GM12892 (cell line): ENCODE measurements around the gene ABCC9.

Experiments used
- POLR2A ChIP-seq: IDR thresholded peaks from 2 replicates; pipeline ENCODE4 v1.6.1; 2011; ENCODE audit warnings: low read depth, low read length, control low read depth
- POLR2AphosphoS5 ChIP-seq: IDR thresholded peaks from 2 replicates; pipeline ENCODE4 v1.6.1; 2011; ENCODE audit warnings: low read depth, low read length, control low read depth

DNA sequence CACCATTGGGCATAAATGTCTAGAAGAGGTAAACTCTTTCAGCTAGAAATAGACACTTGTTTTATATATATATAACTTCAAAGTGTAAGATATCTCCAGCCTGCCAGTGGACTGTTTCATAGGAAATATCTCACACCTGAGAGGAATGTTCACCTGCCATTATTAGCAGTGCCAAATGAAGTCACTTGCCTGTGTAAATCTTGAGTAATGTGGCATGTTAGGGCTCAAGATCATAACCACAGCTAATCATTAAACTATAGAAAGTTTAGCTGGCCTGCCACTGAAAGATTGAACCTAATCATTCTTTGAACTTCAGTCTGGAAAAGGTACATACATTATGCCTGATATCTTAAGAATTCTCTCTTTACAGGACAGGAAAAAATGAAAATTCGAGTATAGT, 141.2 kb downstream of the ABCC9 start:
- TF ChIP-seq POLR2A: no peak
- no peak for TF ChIP-seq POLR2AphosphoS5
